HFFc6 (cell line): ENCODE results near the gene DIDO1. TPM values are rescaled to one million over a fixed set of nuclear protein-coding genes. Genes with fewer than 3 reads are reported as not detected.

Source experiments
- DNase-seq: peaks from one replicate; pipeline ENCODE4 v3.0.0-alpha.2; 2018
- H3K27ac Mint-ChIP-seq: 2 replicates; pipeline ENCODE4 v1.8.0; 2020; ENCODE audit warnings: mild to moderate bottlenecking, mixed read lengths
- H3K27me3 Mint-ChIP-seq: 2 replicates; pipeline ENCODE4 v1.8.0; 2021; ENCODE audit warnings: mild to moderate bottlenecking, moderate library complexity, mixed read lengths; ENCODE audit not compliant: insufficient read depth
- H3K36me3 Mint-ChIP-seq: 2 replicates; pipeline ENCODE4 v1.8.0; 2021; ENCODE audit warnings: low read depth, mixed read lengths
- H3K4me1 Mint-ChIP-seq: 2 replicates; pipeline ENCODE4 v1.8.0; 2020; ENCODE audit warnings: low read depth, mixed read lengths
- H3K4me3 Mint-ChIP-seq: 2 replicates; pipeline ENCODE4 v1.8.0; 2020; ENCODE audit warnings: mild to moderate bottlenecking, moderate library complexity, mixed read lengths
- H3K9me3 Mint-ChIP-seq: 2 replicates; pipeline ENCODE4 v1.8.0; 2020; ENCODE audit warnings: mild to moderate bottlenecking, mixed read lengths
- total RNA-seq, 6 experiments: library from RNA; stranded (reverse); fragmentation: NEBNext Ultra II Directional; extraction: Animal tissue kit (Norgen Biotek cat#: 25700); gene quantifications; 2 replicates in 1 of 6; 3 replicates in 5 of 6; pipeline ENCODE4 v1.2.3, GENCODE V29; 2021
- TF ChIP-seq, protein P1 (sequence below): fragments of 200-600 bp; sonication (generic); IDR thresholded peaks from 2 replicates; pipeline ENCODE4 v1.5.0; 2021; ENCODE audit warnings: antibody characterized with exemption, mild to moderate bottlenecking

The DIDO1 gene
- total RNA-seq, 6 experiments from 2014 or later: 31.9 to 36.1 (median 34.8) TPM

DNA sequence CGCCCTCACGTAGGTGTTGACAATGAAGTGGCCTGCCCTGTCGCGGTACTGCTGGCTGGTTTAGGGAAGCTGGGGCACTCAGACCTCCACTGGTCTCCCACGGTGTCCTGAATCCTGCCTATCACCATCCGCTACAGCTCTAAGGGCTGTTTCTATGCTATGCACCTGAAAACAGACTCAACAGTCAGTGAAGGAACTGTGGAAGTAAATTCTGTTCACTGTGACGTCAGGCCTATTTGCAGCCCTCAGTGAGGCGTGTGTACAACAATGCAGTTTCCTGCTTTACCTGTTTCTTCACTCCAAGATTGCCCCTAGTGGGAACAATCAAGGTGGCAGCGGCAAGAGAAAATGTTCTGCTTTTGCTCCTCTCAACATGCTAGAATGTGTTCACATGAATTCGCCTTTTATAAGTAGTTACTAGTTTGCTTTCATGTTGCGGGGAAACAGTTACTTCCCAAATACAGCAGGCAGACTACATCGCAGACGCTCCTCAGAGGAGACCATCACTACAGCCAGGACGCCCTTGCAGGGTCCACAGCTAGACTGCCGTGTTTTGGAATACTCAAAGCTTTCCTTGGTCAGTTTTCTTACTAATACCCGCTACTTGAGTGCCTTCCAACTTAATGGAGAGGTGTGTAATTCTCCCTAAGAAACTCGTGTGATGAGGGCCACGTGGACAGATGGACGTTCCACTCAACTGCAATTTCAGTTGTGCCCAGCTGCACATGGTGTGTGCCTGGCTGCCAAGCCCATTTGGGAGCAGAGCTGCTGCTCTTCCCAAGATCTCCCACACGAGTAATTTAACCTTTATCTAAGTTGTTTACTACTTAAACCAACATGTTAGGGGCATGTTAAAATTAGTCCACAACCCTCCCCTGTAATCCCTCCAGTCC lies 25.4 kb downstream of the DIDO1 start:
- no peak overlapping the region for H3K4me3 Mint-ChIP-seq
- peaks cover 8% of the 10 kb centered on the region for H3K27me3 Mint-ChIP-seq
- DNase-seq: no peak
- peaks cover 25% of the 10 kb centered on the region for H3K36me3 Mint-ChIP-seq
- no peak overlapping the region for H3K27ac Mint-ChIP-seq
- peaks cover 49% of the 10 kb centered on the region for H3K4me1 Mint-ChIP-seq
- TF ChIP-seq, protein P1, sequence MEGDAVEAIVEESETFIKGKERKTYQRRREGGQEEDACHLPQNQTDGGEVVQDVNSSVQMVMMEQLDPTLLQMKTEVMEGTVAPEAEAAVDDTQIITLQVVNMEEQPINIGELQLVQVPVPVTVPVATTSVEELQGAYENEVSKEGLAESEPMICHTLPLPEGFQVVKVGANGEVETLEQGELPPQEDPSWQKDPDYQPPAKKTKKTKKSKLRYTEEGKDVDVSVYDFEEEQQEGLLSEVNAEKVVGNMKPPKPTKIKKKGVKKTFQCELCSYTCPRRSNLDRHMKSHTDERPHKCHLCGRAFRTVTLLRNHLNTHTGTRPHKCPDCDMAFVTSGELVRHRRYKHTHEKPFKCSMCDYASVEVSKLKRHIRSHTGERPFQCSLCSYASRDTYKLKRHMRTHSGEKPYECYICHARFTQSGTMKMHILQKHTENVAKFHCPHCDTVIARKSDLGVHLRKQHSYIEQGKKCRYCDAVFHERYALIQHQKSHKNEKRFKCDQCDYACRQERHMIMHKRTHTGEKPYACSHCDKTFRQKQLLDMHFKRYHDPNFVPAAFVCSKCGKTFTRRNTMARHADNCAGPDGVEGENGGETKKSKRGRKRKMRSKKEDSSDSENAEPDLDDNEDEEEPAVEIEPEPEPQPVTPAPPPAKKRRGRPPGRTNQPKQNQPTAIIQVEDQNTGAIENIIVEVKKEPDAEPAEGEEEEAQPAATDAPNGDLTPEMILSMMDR: no peak
- H3K9me3 Mint-ChIP-seq: no peaks in the 10 kb centered on the region

DNA sequence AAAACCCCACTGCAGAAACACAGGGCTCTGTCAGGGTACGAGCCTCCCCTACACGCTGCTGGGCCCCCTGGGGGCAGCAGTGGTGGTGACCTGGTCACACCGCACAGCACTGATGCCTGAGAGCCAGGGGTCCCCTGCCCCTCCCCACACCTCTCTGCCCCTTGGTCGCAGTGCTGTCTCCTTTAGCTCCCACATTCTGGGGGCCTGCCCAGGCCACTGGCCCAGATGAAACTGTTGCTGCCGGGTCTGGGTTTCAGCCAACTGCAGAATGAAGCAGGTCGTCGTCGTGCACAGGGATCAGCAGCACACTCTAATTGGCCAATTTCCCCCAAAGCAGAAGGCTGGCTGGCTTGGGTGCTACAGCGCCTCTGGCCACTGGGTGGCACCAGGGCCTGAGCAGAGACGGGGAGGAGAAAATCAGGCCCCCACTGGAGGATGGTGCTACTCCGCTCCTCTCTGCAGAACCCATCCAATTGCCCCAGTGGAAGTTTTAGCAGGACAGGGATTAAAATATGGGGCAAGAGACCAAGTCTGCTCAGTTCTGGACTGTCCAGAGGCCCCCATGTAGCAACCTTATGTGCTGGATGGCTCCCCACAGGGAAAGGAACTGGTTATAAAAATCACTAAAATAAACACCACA lies 26.1 kb downstream of the DIDO1 start:
- Mint-ChIP-seq H3K4me1 (peaks cover 49% of the 10 kb centered on the region), H3K27me3 (peaks cover 8% of the 10 kb centered on the region), H3K9me3 (no peaks in the 10 kb centered on the region), H3K27ac (peak overlapping the region; percentile 60; the same call in 1 of the 2 replicates), H3K4me3 (no peak overlapping the region), H3K36me3 (peaks cover 22% of the 10 kb centered on the region)
- TF ChIP-seq, protein P1: peak; percentile 87
- peak; percentile 65 for DNase-seq

DNA sequence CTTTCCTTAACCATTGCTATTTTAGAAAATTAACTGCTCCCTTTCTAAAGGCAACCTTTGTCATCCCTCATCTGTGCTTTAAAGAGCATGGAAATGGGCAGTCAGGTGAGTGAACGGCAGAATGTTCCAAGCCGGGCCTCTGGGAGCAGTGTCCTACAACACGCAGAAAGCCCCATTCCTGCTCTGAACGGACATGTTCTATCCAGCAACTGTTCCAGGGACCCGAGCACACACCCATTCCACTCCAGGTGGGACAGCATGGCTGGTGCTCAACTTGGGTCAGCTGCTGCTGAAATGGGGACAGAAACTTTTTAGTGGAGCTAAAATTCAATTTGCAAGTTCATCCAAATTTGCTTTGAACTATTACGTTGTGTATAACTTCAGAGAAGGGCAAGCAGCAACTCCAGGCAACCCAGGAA lies 26.7 kb downstream of the DIDO1 start:
- Mint-ChIP-seq H3K27ac (no peak overlapping the region), H3K36me3 (peaks cover 19% of the 10 kb centered on the region), H3K27me3 (peaks cover 8% of the 10 kb centered on the region), H3K9me3 (no peaks in the 10 kb centered on the region), H3K4me3 (no peak overlapping the region), H3K4me1 (peaks cover 49% of the 10 kb centered on the region)
- TF ChIP-seq, protein P1: no peak
- no peak for DNase-seq

DNA sequence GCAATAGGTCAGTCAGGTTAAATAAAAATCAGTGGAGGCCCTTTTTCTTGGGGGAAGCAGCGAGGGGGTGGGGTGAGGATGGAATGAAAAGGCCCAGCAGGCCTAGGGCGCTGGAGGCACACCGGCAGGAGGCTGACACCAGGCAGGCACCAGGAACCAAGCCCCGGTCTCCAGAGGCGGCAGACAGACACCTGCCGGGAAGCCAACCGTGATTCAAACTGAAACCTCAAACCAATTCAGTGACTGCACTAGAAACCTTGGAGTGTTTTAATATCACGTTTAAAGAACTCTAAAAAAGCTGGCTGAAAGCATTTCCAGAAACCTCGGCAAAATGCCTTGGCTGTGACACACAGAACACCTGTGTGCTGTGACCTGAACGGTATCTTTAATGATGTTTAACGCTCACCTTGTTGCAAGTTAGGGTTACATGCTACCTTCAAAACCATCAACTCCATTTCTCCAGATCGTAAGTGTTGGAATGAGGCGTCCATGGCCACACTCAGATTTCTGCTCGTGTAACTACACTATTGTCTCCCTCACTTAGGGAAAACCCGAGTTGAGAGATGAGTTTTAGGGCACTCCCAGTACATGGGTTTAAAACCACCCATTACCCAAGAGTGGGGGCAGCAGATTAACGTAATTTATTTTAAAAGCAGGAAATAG lies 27.2 kb downstream of the DIDO1 start:
- Mint-ChIP-seq H3K36me3 (peaks cover 16% of the 10 kb centered on the region), H3K27me3 (peaks cover 8% of the 10 kb centered on the region), H3K4me3 (no peak overlapping the region), H3K27ac (peak overlapping the region; percentile 63; the same call in 1 of the 2 replicates), H3K4me1 (peaks cover 46% of the 10 kb centered on the region), H3K9me3 (no peaks in the 10 kb centered on the region)
- TF ChIP-seq, protein P1: no peak
- no peak for DNase-seq

DNA sequence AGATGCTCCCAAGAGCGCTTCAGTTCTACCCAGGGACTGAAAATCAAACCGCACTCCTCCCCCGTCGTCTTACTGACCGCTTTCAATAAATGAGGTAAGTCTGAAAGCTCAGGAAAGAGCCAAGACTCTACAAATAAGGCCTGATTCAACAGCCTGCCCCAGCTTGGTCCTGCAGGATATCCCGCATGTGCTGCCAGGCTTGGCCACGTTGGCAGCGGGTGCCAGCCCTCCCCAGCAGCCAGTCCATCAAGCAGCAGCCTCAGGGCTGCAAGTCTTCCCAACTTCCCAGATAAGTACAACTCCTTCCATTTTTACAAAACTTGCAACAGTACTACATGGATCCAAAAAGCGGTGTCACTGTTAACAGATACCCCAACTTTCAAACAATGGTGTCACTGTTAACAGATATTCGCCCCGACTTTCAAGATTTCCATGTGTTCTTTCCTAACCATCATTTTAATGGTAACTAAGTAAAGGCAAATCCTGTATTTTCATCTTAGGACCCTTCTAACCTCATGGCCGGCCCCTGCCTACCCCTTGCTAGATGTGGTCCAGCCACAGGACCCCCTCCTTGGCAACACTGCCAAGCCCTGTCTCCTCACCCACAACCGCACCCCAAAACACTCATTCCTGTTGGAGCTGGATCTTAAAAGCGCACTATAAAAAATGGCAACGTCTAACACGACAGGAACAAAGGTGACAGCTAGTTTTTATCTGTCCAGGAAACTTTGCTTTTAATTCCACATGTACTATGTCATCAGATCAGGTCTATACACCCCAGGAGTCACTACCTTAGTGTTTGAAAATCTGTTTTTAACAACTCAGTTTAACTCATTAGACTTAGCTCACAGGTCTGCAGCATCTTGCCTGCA lies 28.0 kb downstream of the DIDO1 start:
- Mint-ChIP-seq H3K4me3 (no peak overlapping the region; the same call in 1 of the 2 replicates), H3K4me1 (peaks cover 38% of the 10 kb centered on the region), H3K9me3 (no peaks in the 10 kb centered on the region), H3K36me3 (peaks cover 13% of the 10 kb centered on the region; the same call in 1 of the 2 replicates), H3K27ac (peak overlapping the region; percentile 63), H3K27me3 (peaks cover 8% of the 10 kb centered on the region)
- TF ChIP-seq, protein P1: no peak
- DNase-seq: no peak
